ENCODE results near the gene BASP1.

Gene BASP1

GRCh38 chr5:17214893-17215292 is 2.5 kb upstream of the BASP1 start:
- in situ Hi-C loops (cut with HindIII; ENCODE audit: low sequenced_read_pairs): loop anchor here (25.0 kb wide), 1 partner anchor 1072 kb away; no protein-coding TSS in a partner anchor
- DNase-seq (ENCODE audit: low read depth): no peak

GRCh38 chr5:17215361-17215760 is 2.1 kb upstream of the BASP1 start:
- H3K4me3 ChIP-seq (ENCODE audit: low read depth, low read length): no peak overlapping the region
- TF ChIP-seq, protein P1, sequence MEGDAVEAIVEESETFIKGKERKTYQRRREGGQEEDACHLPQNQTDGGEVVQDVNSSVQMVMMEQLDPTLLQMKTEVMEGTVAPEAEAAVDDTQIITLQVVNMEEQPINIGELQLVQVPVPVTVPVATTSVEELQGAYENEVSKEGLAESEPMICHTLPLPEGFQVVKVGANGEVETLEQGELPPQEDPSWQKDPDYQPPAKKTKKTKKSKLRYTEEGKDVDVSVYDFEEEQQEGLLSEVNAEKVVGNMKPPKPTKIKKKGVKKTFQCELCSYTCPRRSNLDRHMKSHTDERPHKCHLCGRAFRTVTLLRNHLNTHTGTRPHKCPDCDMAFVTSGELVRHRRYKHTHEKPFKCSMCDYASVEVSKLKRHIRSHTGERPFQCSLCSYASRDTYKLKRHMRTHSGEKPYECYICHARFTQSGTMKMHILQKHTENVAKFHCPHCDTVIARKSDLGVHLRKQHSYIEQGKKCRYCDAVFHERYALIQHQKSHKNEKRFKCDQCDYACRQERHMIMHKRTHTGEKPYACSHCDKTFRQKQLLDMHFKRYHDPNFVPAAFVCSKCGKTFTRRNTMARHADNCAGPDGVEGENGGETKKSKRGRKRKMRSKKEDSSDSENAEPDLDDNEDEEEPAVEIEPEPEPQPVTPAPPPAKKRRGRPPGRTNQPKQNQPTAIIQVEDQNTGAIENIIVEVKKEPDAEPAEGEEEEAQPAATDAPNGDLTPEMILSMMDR (IDR thresholded peaks at IDR 0.05; ENCODE audit: low read depth, low read length, missing control alignments): no peak
- DNase-seq (ENCODE audit: low read depth): no peak
- in situ Hi-C loops (cut with HindIII; ENCODE audit: low sequenced_read_pairs): loop anchor here (25.0 kb wide), 1 partner anchor 1072 kb away; no protein-coding TSS in a partner anchor

More at GRCh38 chr5:17214893-17215292, 2.5 kb upstream of the BASP1 start:
- TF ChIP-seq, protein P1 (IDR thresholded peaks at IDR 0.05; ENCODE audit: low read depth, low read length, missing control alignments): no peak
- no peak overlapping the region for H3K4me3 ChIP-seq (ENCODE audit: low read depth, low read length)

DNA sequence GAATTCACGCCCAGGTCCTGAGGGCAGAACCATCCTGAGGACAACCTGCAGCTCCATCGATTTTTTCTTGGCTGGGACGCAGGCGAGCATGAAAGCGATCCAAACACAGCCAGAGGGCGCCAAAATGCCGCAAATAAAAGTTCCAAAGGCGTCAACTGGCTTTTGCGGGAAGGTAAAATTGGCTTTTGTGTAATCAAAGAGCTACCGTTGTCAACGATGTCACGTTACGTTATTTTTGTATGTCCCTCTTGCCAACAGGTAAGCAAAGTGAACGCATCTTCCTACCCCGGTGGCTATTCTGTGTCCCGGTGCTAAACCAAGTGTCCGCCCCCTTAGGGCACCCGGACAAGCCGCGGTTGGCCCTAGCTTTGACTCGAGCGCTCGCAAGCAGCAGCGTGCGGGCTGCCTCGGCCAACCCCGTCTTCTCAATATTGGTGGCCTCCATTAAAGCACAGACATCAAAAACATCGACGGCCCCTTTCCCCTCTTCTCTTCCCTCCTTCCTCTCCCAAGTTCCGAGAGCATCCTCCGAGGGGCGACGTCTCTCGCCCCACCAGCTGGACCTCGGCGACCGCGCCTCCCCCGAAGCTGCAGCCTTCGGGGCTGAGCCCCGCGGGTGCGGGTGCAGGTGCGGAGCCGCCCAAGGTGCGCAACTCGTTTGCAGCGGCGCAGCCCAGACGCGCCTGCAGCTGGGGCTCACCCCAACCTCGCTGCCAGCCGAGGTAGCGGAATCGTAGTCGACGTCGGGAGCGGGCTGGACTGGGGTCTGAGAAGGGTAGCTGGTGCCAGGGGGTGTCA is 1.1 kb upstream of the BASP1 start:
- peak; percentile 76 for DNase-seq (ENCODE audit: low read depth)
- TF ChIP-seq, protein P1 (IDR thresholded peaks at IDR 0.05; ENCODE audit: low read depth, low read length, missing control alignments): peak; percentile 74
- in situ Hi-C loops (cut with HindIII; ENCODE audit: low sequenced_read_pairs): loop anchor here (25.0 kb wide), 1 partner anchor 1071 kb away; no protein-coding TSS in a partner anchor
- peak overlapping the region; percentile 94 for H3K4me3 ChIP-seq (ENCODE audit: low read depth, low read length)

GRCh38 chr5:17216974-17217492 is 398 bp upstream of the BASP1 start:
- peak overlapping the region; percentile 94 for H3K4me3 ChIP-seq (ENCODE audit: low read depth, low read length)

GRCh38 chr5:17218353-17219005 is 1.0 kb downstream of the BASP1 start:
- H3K4me3 ChIP-seq (ENCODE audit: low read depth, low read length): peak overlapping the region; percentile 94
- in situ Hi-C loops (cut with HindIII; ENCODE audit: low sequenced_read_pairs): loop anchor here (25.0 kb wide), 1 partner anchor 1069 kb away; no protein-coding TSS in a partner anchor
- no peak for DNase-seq (ENCODE audit: low read depth)

More at GRCh38 chr5:17216974-17217492, 398 bp upstream of the BASP1 start:
- DNase-seq (ENCODE audit: low read depth): no peak
- TF ChIP-seq, protein P1 (IDR thresholded peaks at IDR 0.05; ENCODE audit: low read depth, low read length, missing control alignments): no peak
- in situ Hi-C loops (cut with HindIII; ENCODE audit: low sequenced_read_pairs): loop anchor here (25.0 kb wide), 1 partner anchor 1070 kb away; no protein-coding TSS in a partner anchor

GRCh38 chr5:17219006-17219422 is 1.6 kb downstream of the BASP1 start:
- in situ Hi-C loops (cut with HindIII; ENCODE audit: low sequenced_read_pairs): loop anchor here (25.0 kb wide), 1 partner anchor 1068 kb away; no protein-coding TSS in a partner anchor
- H3K4me3 ChIP-seq (ENCODE audit: low read depth, low read length): peak overlapping the region; percentile 94

More at GRCh38 chr5:17218353-17219005, 1.0 kb downstream of the BASP1 start:
- TF ChIP-seq, protein P1 (IDR thresholded peaks at IDR 0.05; ENCODE audit: low read depth, low read length, missing control alignments): no peak

More at GRCh38 chr5:17219006-17219422, 1.6 kb downstream of the BASP1 start:
- TF ChIP-seq, protein P1 (IDR thresholded peaks at IDR 0.05; ENCODE audit: low read depth, low read length, missing control alignments): no peak
- DNase-seq (ENCODE audit: low read depth): no peak

All from astrocyte of the cerebellum (primary cell).